ENCODE data around the gene SPTB. TPM values are rescaled to one million over a fixed set of nuclear protein-coding genes. Genes with fewer than 3 reads are reported as not detected.

Gene SPTB
- total and polyA plus RNA-seq, 4 donors, result 1.1 to 7.9 (median 3.5) TPM

DNA sequence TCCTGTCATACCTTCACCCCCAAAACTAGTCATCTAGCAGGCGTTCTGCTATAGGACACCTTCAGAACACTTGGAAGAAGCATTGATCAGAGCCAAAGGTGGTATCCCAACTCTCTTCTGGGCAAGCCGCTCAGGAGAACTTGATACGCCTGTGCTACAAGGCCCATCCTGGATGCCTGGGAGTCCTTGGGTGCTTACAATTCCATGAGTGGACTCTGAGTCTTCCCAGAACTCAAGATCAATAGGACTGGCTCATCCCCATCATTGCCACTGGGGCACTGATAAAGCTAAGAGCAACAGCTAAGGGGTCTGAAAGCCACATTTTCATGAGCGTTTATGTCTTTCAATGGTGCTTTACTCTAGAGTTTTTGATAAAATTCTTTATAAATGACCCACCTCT is 1.9 kb downstream of the SPTB start:
- Histone ChIP-seq H3K4me1 (ENCODE audit: control insufficient read depth in 1 of 2, insufficient read depth in 2 of 2, low read length in 2 of 2) (no peaks in the 10 kb centered on the region), H3K9me3 (ENCODE audit: control insufficient read depth, low read length) (no peaks in the 10 kb centered on the region), H3K36me3 (ENCODE audit: control insufficient read depth in 1 of 2, insufficient read depth in 2 of 2, low read length in 1 of 2) (no peaks in the 10 kb centered on the region), H3K4me3 (ENCODE audit: low read length in 2 of 2) (no peak overlapping the region), H3K27ac (ENCODE audit: low read depth in 1 of 2, low read length in 2 of 2) (no peak overlapping the region), H3K27me3 (ENCODE audit: control insufficient read depth in 1 of 2, insufficient read depth in 2 of 2, low read length in 1 of 2) (peaks cover 0 to 1% of the 10 kb centered on the region in 2 donors)
- 92 to 96% methylated on average over 4 of the region's 4 CpGs for WGBS, 2 donors
- DNase-seq (no peak), ATAC-seq (ENCODE audit: low FRiP score) (no peak)
- intact Hi-C loops (cut with DNase I), result no loop called here

DNA sequence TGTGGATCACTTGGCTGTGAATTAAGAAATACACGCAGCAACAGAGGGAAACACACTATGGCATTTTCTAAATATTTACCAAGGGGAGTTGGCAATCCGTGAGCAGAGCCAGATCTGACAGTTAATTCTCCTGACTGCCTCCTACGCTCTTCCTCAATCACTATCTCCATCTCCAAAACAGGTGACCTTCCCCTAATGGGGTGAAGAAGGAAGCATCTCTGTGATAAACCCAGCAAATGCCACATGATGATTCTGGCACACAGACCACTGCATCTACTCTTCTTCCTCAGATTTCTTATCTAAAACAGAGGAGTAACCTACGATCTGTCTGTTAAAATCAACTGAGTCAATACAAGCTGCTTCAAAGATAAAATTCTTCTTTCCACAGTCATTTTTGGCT is 4.4 kb downstream of the SPTB start:
- Histone ChIP-seq H3K27me3 (ENCODE audit: control insufficient read depth in 1 of 2, insufficient read depth in 2 of 2, low read length in 1 of 2) (no peaks in the 10 kb centered on the region), H3K4me3 (ENCODE audit: low read length in 2 of 2) (no peak overlapping the region), H3K9me3 (ENCODE audit: control insufficient read depth, low read length) (no peaks in the 10 kb centered on the region), H3K27ac (ENCODE audit: low read depth in 1 of 2, low read length in 2 of 2) (no peak overlapping the region), H3K36me3 (ENCODE audit: control insufficient read depth in 1 of 2, insufficient read depth in 2 of 2, low read length in 1 of 2) (no peaks in the 10 kb centered on the region), H3K4me1 (ENCODE audit: control insufficient read depth in 1 of 2, insufficient read depth in 2 of 2, low read length in 2 of 2) (no peaks in the 10 kb centered on the region)
- DNase-seq, result no peak
- ATAC-seq (ENCODE audit: low FRiP score), result no peak
- WGBS, 2 donors, result 83 to 86% methylated on average over 4 of the region's 4 CpGs
- intact Hi-C loops (cut with DNase I), result no loop called here

DNA sequence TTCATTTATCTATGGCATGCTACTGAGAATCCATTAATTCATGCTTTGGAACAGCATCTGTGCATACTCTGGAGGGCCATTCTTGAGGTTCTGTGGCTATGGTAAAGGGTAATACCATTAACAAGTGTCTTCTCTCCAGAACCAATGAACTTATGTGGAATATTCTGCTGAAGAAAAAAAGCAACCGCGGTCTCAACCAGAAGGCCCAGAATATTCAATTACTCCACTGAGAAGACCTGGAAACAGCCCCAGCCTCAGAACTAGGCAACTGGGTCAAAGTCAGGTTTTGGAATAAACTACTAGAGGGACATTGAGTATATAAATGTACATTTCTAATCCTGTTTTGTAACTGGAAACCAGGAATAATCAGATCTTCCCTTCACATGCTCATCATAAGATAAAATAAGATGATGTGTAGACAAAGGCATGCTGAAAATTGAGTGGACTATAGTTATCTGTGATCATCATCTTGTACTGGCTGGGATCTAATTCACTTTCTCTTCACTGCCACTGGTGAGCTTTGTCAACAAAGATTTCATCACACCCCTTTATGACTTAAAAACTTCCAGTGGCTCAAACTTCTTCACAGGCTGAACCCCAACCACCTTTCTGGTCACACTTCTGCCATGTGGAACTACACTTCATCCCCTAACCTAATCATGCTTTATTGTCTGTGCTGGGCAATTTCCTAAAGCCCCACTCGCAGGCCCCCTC is 6.0 kb downstream of the SPTB start:
- Histone ChIP-seq H3K27ac (ENCODE audit: low read depth in 1 of 2, low read length in 2 of 2) (no peak overlapping the region), H3K4me3 (ENCODE audit: low read length in 2 of 2) (no peak overlapping the region), H3K9me3 (ENCODE audit: control insufficient read depth, low read length) (no peaks in the 10 kb centered on the region), H3K27me3 (ENCODE audit: control insufficient read depth in 1 of 2, insufficient read depth in 2 of 2, low read length in 1 of 2) (no peaks in the 10 kb centered on the region), H3K36me3 (ENCODE audit: control insufficient read depth in 1 of 2, insufficient read depth in 2 of 2, low read length in 1 of 2) (no peaks in the 10 kb centered on the region), H3K4me1 (ENCODE audit: control insufficient read depth in 1 of 2, insufficient read depth in 2 of 2, low read length in 2 of 2) (no peaks in the 10 kb centered on the region)
- ATAC-seq (ENCODE audit: low FRiP score), result no peak
- intact Hi-C loops (cut with DNase I), result no loop called here
- 61 to 63% methylated on average over 3 of the region's 3 CpGs for WGBS, 2 donors
- DNase-seq, result no peak

DNA sequence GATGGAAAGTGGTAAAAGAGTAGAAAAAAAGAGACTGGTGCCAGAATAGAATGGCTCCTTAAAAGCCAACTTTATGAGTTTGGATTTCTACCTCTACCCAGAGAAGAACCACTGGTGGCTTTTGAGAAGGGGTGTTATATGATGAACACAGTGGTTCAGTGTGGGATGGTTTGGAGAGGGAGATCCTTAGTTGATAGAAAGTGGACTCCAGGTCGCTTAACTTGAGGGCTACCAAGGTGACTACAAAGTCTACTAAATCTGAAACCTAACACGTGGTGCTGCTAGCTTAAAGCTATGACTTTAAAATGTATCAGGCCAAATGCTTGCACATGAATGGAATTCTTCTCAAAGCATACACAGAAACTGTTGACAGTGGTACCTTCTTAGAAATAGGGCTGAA is 8.4 kb downstream of the SPTB start:
- H3K9me3 ChIP-seq (ENCODE audit: control insufficient read depth, low read length), result no peaks in the 10 kb centered on the region
- DNase-seq (no peak), ATAC-seq (ENCODE audit: low FRiP score) (no peak)
- no peaks in the 10 kb centered on the region for H3K36me3 ChIP-seq (ENCODE audit: control insufficient read depth in 1 of 2, insufficient read depth in 2 of 2, low read length in 1 of 2)
- H3K4me3 ChIP-seq (ENCODE audit: low read length in 2 of 2), result no peak overlapping the region
- H3K4me1 ChIP-seq (ENCODE audit: control insufficient read depth in 1 of 2, insufficient read depth in 2 of 2, low read length in 2 of 2), result no peaks in the 10 kb centered on the region
- H3K27ac ChIP-seq (ENCODE audit: low read depth in 1 of 2, low read length in 2 of 2), result no peak overlapping the region
- intact Hi-C loops (cut with DNase I), result no loop called here
- H3K27me3 ChIP-seq (ENCODE audit: control insufficient read depth in 1 of 2, insufficient read depth in 2 of 2, low read length in 1 of 2), result no peaks in the 10 kb centered on the region
- WGBS, 2 donors, result 63 to 66% methylated on average over 2 of the region's 2 CpGs

DNA sequence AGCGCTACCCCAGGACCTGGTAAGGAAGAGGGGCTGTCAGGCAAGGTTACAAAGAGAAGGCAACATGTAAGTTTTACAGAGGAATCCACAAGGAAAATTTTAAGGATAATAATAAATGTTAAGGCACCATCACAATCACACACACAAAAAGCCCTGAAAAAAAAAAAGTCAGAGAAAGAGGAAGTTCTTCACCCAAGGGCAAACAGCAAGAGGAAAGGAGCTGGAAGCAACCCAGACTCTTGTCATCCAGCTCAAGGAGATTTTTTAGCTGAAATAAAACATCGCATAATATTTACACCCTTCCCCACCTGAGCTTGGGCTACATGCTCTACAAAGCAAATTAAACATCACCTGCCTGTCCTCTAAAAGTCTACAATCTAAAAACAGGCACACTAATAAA is 9.5 kb downstream of the SPTB start:
- intact Hi-C loops (cut with DNase I), result no loop called here

DNA sequence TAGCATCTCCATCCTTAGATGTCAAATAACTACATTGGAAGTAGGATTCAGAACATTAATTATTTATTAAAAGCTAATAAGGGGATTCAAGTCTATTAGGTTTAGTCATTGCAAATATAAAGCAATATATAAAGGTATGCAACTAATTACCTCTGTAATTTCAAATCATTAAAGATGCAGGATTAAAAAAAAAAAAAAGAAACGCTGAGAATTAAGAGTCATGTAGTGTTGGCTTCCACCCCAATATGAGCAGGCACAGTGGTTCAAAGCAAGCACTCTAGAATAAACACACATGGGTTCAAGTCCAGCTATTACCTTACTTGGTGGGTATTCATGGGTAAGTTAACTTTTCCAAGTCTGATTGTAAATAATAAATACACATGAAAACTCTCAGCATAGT is 10.9 kb downstream of the SPTB start:
- no peaks in the 10 kb centered on the region for H3K9me3 ChIP-seq (ENCODE audit: control insufficient read depth, low read length)
- ATAC-seq (ENCODE audit: low FRiP score), result no peak
- 48 to 55% methylated on average over 1 of the region's 1 CpG for WGBS, 2 donors

More for the DNA sequence above, 9.5 kb downstream of the SPTB start:
- Histone ChIP-seq H3K36me3 (ENCODE audit: control insufficient read depth in 1 of 2, insufficient read depth in 2 of 2, low read length in 1 of 2) (no peaks in the 10 kb centered on the region), H3K9me3 (ENCODE audit: control insufficient read depth, low read length) (no peaks in the 10 kb centered on the region), H3K27me3 (ENCODE audit: control insufficient read depth in 1 of 2, insufficient read depth in 2 of 2, low read length in 1 of 2) (no peaks in the 10 kb centered on the region), H3K27ac (ENCODE audit: low read depth in 1 of 2, low read length in 2 of 2) (no peak overlapping the region), H3K4me1 (ENCODE audit: control insufficient read depth in 1 of 2, insufficient read depth in 2 of 2, low read length in 2 of 2) (no peaks in the 10 kb centered on the region), H3K4me3 (ENCODE audit: low read length in 2 of 2) (no peak overlapping the region)
- WGBS, 2 donors, result 58 to 70% methylated on average over 2 of the region's 2 CpGs
- no peak for ATAC-seq (ENCODE audit: low FRiP score)
- no peak for DNase-seq

DNA sequence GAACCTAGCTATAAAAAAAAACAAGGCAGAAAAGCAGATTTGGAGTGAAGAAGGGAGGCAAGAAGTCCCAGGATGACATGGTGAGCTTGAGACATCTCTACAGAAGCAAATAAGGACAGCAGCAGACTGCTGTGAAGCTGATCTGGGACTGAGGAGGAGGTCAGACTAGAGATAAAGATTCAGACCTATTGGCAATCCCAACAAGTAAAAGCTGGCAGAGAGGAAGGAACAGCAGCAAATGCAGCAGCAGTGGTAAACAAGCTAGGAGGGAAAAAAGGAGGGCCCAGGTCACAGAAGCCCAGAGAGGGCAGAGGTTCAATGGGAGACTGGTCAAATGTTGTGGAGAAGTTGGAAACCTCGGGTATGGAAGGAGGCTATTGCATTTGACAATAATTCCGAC is 11.3 kb downstream of the SPTB start:
- intact Hi-C loops (cut with DNase I), result no loop called here
- DNase-seq (no peak), ATAC-seq (ENCODE audit: low FRiP score) (no peak)
- Histone ChIP-seq H3K27me3 (ENCODE audit: control insufficient read depth in 1 of 2, insufficient read depth in 2 of 2, low read length in 1 of 2) (no peaks in the 10 kb centered on the region), H3K36me3 (ENCODE audit: control insufficient read depth in 1 of 2, insufficient read depth in 2 of 2, low read length in 1 of 2) (no peaks in the 10 kb centered on the region), H3K4me1 (ENCODE audit: control insufficient read depth in 1 of 2, insufficient read depth in 2 of 2, low read length in 2 of 2) (no peaks in the 10 kb centered on the region), H3K4me3 (ENCODE audit: low read length in 2 of 2) (no peak overlapping the region), H3K9me3 (ENCODE audit: control insufficient read depth, low read length) (no peaks in the 10 kb centered on the region), H3K27ac (ENCODE audit: low read depth in 1 of 2, low read length in 2 of 2) (no peak overlapping the region)
- WGBS, 2 donors, result 92 to 100% methylated on average over 2 of the region's 2 CpGs

More for the DNA sequence above, 10.9 kb downstream of the SPTB start:
- Histone ChIP-seq H3K36me3 (ENCODE audit: control insufficient read depth in 1 of 2, insufficient read depth in 2 of 2, low read length in 1 of 2) (no peaks in the 10 kb centered on the region), H3K27ac (ENCODE audit: low read depth in 1 of 2, low read length in 2 of 2) (no peak overlapping the region), H3K4me3 (ENCODE audit: low read length in 2 of 2) (no peak overlapping the region), H3K27me3 (ENCODE audit: control insufficient read depth in 1 of 2, insufficient read depth in 2 of 2, low read length in 1 of 2) (no peaks in the 10 kb centered on the region), H3K4me1 (ENCODE audit: control insufficient read depth in 1 of 2, insufficient read depth in 2 of 2, low read length in 2 of 2) (no peaks in the 10 kb centered on the region)
- DNase-seq, result no peak
- intact Hi-C loops (cut with DNase I), result no loop called here

DNA sequence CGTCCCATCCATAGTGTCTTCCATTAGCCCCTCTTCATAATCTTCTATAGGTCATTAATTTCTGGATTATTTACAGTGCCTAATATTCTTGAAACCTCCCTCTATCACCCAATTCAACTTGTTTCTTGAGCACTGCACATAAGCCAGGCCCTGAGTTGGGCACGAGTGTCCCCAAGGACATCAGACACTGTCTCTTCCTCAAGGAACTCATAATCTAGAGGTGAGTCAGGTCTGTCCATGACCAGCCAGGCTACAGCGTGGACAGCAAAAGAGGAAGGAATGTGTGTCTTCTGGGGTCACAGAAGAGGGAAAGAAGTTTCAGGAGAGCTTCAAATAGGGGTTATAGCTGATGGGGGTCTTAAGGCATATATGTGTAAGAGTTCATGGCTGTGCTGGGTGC is 12.5 kb downstream of the SPTB start:
- WGBS, 2 donors, result 87 to 95% methylated on average over 3 of the region's 3 CpGs
- intact Hi-C loops (cut with DNase I), result no loop called here
- no peak overlapping the region for H3K4me3 ChIP-seq (ENCODE audit: low read length in 2 of 2)
- no peaks in the 10 kb centered on the region for H3K9me3 ChIP-seq (ENCODE audit: control insufficient read depth, low read length)
- ATAC-seq (ENCODE audit: low FRiP score) (no peak), DNase-seq (no peak)
- H3K27ac ChIP-seq (ENCODE audit: low read depth in 1 of 2, low read length in 2 of 2), result no peak overlapping the region
- H3K36me3 ChIP-seq (ENCODE audit: control insufficient read depth in 1 of 2, insufficient read depth in 2 of 2, low read length in 1 of 2), result no peaks in the 10 kb centered on the region
- no peaks in the 10 kb centered on the region for H3K27me3 ChIP-seq (ENCODE audit: control insufficient read depth in 1 of 2, insufficient read depth in 2 of 2, low read length in 1 of 2)
- no peaks in the 10 kb centered on the region for H3K4me1 ChIP-seq (ENCODE audit: control insufficient read depth in 1 of 2, insufficient read depth in 2 of 2, low read length in 2 of 2)

DNA sequence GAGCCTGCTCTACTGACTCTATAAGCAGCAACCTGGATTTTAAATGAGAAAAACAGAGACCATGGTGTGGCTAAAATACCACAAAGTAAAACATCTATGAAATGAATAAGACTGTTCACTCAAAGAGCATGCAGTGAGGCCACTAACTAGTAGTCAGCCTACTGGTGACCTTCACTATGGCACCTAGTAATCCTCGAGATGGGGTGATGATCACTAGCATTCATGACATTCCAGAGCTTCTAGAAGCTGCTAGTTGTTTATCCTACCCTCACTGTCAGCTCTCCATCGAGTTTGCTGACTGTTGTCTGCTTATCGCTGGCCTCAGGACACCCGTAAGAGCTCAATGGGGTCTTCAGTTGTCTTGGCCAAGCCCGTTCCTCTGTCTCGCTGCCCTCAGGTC is 13.7 kb downstream of the SPTB start:
- no peaks in the 10 kb centered on the region for H3K27me3 ChIP-seq (ENCODE audit: control insufficient read depth in 1 of 2, insufficient read depth in 2 of 2, low read length in 1 of 2)
- no peak for DNase-seq
- H3K4me3 ChIP-seq (ENCODE audit: low read length in 2 of 2), result no peak overlapping the region
- ATAC-seq (ENCODE audit: low FRiP score), result no peak
- H3K9me3 ChIP-seq (ENCODE audit: control insufficient read depth, low read length), result no peaks in the 10 kb centered on the region
- intact Hi-C loops (cut with DNase I), result no loop called here
- WGBS, 2 donors, result 81 to 87% methylated on average over 6 of the region's 6 CpGs
- no peaks in the 10 kb centered on the region for H3K36me3 ChIP-seq (ENCODE audit: control insufficient read depth in 1 of 2, insufficient read depth in 2 of 2, low read length in 1 of 2)
- no peaks in the 10 kb centered on the region for H3K4me1 ChIP-seq (ENCODE audit: control insufficient read depth in 1 of 2, insufficient read depth in 2 of 2, low read length in 2 of 2)
- no peak overlapping the region for H3K27ac ChIP-seq (ENCODE audit: low read depth in 1 of 2, low read length in 2 of 2)
